Aorta (tissue), 5 donors: ENCODE measurements around the gene DMKN. TPM values are rescaled to one million over a fixed set of nuclear protein-coding genes. Genes with fewer than 3 reads are reported as not detected.

Source experiments
- ATAC-seq: fragments of 200-7000 bp; cut with Tn5 transposase; one replicate; pipeline ENCODE4 v1.9.1; 2022; ENCODE audit warnings: moderate library complexity; ENCODE audit not compliant: low FRiP score
- DNase-seq, 2 donors: peaks; one replicate each; pipeline ENCODE4 v3.0.0-alpha.2; 2020
- H3K27ac ChIP-seq, 2 donors: one replicate each; pipeline ENCODE4 v1.5.1; 2013; ENCODE audit warnings: low read length in 2 of 2, mild to moderate bottlenecking in 2 of 2, moderate library complexity in 2 of 2, control low read depth in 1 of 2, inconsistent platforms in 1 of 2, low read depth in 1 of 2
- H3K27me3 ChIP-seq, 2 donors: one replicate each; pipeline ENCODE4 v1.6.1; 2013; ENCODE audit warnings: control low read depth in 1 of 2, low read length in 1 of 2, mild to moderate bottlenecking in 1 of 2, moderate library complexity in 1 of 2; ENCODE audit not compliant: insufficient read depth in 2 of 2, control insufficient read depth in 1 of 2
- H3K36me3 ChIP-seq, 2 donors: one replicate each; pipeline ENCODE4 v1.6.1; 2013; ENCODE audit warnings: control low read depth in 1 of 2, low read length in 1 of 2, mild to moderate bottlenecking in 1 of 2; ENCODE audit not compliant: insufficient read depth in 2 of 2, control insufficient read depth in 1 of 2
- H3K4me1 ChIP-seq, 2 donors: one replicate each; pipeline ENCODE4 v1.6.1; 2013; ENCODE audit warnings: low read length in 2 of 2, control low read depth in 1 of 2, mild to moderate bottlenecking in 1 of 2, moderate library complexity in 1 of 2; ENCODE audit not compliant: insufficient read depth in 2 of 2, control insufficient read depth in 1 of 2
- H3K4me3 ChIP-seq, 2 donors: one replicate each; pipeline ENCODE4 v1.5.1; 2013; ENCODE audit warnings: low read length in 2 of 2, control low read depth in 1 of 2, mild to moderate bottlenecking in 1 of 2
- H3K9me3 ChIP-seq: one replicate; pipeline ENCODE4 v1.6.1; 2013; ENCODE audit warnings: mild to moderate bottlenecking, low read length; ENCODE audit not compliant: control insufficient read depth
- WGBS, 2 donors: extraction: QIAGEN DNeasy Blood & Tissue Kit; methylation state at CpG; one replicate each; pipeline ENCODE4 v1.1.7; 2013; 5-methylcytosine and 5-hydroxymethylcytosine counted together
- intact Hi-C, 2 donors: fragments of 100-400 bp; cut with DNase I; formaldehyde crosslinking; loops; one replicate each; pipeline versions ENCODE4 v1.14.2 to v1.15.0; 2022
- polyA plus RNA-seq, 2 donors: library from polyadenylated mRNA; stranded (reverse); fragments of 200-250 nt; gene quantifications; one replicate each; pipeline ENCODE4 v1.2.3, GENCODE V29; 2013
- total RNA-seq, 2 donors: library from RNA; stranded (reverse); fragmentation: NEBNext Ultra II Directional; extraction: Animal tissue kit (Norgen Biotek cat#: 25700); gene quantifications; one replicate each; pipeline ENCODE4 v1.2.1, GENCODE V29; 2021
- donor health status: healthy with polysubstance abuse.
- donor health status: Bipolar disorder and iron deficiency.
- donor health status: DM: no; HTN: no; CAD: no.
- donor health status: DM: no; HTN: no; CAD: no.
- donor health status: DM: yes; HTN: yes; CAD: no.

Gene DMKN
- total and polyA plus RNA-seq, 4 donors, result 22.2 to 43.7 (median 26.5) TPM

GRCh38 chr19:35558400-35559280 is 45.2 kb upstream of the DMKN start:
- no peaks in the 10 kb centered on the region for H3K36me3 ChIP-seq
- ATAC-seq (no peak), DNase-seq (peak in 1 of 2 donors; percentile 71)
- H3K27ac ChIP-seq, result no peak overlapping the region
- intact Hi-C loops, result no loop called here
- no peaks in the 10 kb centered on the region for H3K4me1 ChIP-seq
- H3K4me3 ChIP-seq, result no peak overlapping the region
- no peaks in the 10 kb centered on the region for H3K9me3 ChIP-seq
- 29 to 31% methylated on average over 50 to 53 of the region's 53 CpGs for WGBS, 2 donors
- H3K27me3 ChIP-seq, result no peaks in the 10 kb centered on the region

- Histone ChIP-seq H3K4me3 (no peak overlapping the region), H3K27ac (no peak overlapping the region), H3K9me3 (no peaks in the 10 kb centered on the region), H3K27me3 (no peaks in the 10 kb centered on the region), H3K36me3 (no peaks in the 10 kb centered on the region), H3K4me1 (no peaks in the 10 kb centered on the region)
- DNase-seq, result peak; percentile 71 to 84
- intact Hi-C loops, result no loop called here
- peak; percentile 12 for ATAC-seq
- 3 to 4% methylated on average over 52 to 60 of the region's 60 CpGs for WGBS, 2 donors
Measured at GRCh38 chr19:35557539-35558399, 44.3 kb upstream of the DMKN start.

- H3K27me3 ChIP-seq, result no peaks in the 10 kb centered on the region
- no peak for DNase-seq
- no peak overlapping the region for H3K27ac ChIP-seq
- intact Hi-C loops, result no loop called here
- no peak for ATAC-seq
- H3K9me3 ChIP-seq, result no peaks in the 10 kb centered on the region
- no peak overlapping the region for H3K4me3 ChIP-seq
- no peaks in the 10 kb centered on the region for H3K36me3 ChIP-seq
- H3K4me1 ChIP-seq, result no peaks in the 10 kb centered on the region
- WGBS, 2 donors, result 84 to 87% methylated on average over 16 of the region's 16 CpGs
Measured at GRCh38 chr19:35556846-35557538, 43.5 kb upstream of the DMKN start.

GRCh38 chr19:35556025-35556590 is 42.7 kb upstream of the DMKN start:
- no peak overlapping the region for H3K27ac ChIP-seq
- intact Hi-C loops, result no loop called here
- no peaks in the 10 kb centered on the region for H3K27me3 ChIP-seq
- no peaks in the 10 kb centered on the region for H3K36me3 ChIP-seq
- 81 to 86% methylated on average over 9 of the region's 9 CpGs for WGBS, 2 donors
- DNase-seq, result no peak
- no peak for ATAC-seq
- H3K9me3 ChIP-seq, result no peaks in the 10 kb centered on the region
- H3K4me3 ChIP-seq, result no peak overlapping the region
- H3K4me1 ChIP-seq, result no peaks in the 10 kb centered on the region

GRCh38 chr19:35555301-35556005 is 42.0 kb upstream of the DMKN start:
- no peak overlapping the region for H3K4me3 ChIP-seq
- DNase-seq, result no peak
- no peaks in the 10 kb centered on the region for H3K36me3 ChIP-seq
- no peaks in the 10 kb centered on the region for H3K4me1 ChIP-seq
- H3K27ac ChIP-seq, result no peak overlapping the region
- WGBS, 2 donors, result 63 to 66% methylated on average over 30 of the region's 30 CpGs
- intact Hi-C loops, result no loop called here
- no peaks in the 10 kb centered on the region for H3K27me3 ChIP-seq
- no peaks in the 10 kb centered on the region for H3K9me3 ChIP-seq
- ATAC-seq, result no peak

GRCh38 chr19:35554076-35554475 is 40.6 kb upstream of the DMKN start:
- 66 to 69% methylated on average over 5 of the region's 5 CpGs for WGBS, 2 donors
- Histone ChIP-seq H3K4me1 (no peaks in the 10 kb centered on the region), H3K36me3 (no peaks in the 10 kb centered on the region), H3K4me3 (no peak overlapping the region), H3K9me3 (no peaks in the 10 kb centered on the region), H3K27me3 (no peaks in the 10 kb centered on the region), H3K27ac (no peak overlapping the region)
- peak in 1 of 2 donors; percentile 13 for DNase-seq
- ATAC-seq, result no peak
- intact Hi-C loops, result no loop called here

GRCh38 chr19:35553385-35554000 is 40.0 kb upstream of the DMKN start:
- Histone ChIP-seq H3K9me3 (no peaks in the 10 kb centered on the region), H3K27ac (no peak overlapping the region), H3K27me3 (no peaks in the 10 kb centered on the region), H3K4me1 (no peaks in the 10 kb centered on the region), H3K36me3 (no peaks in the 10 kb centered on the region), H3K4me3 (no peak overlapping the region)
- intact Hi-C loops, result no loop called here
- DNase-seq (no peak), ATAC-seq (no peak)
- WGBS, 2 donors, result 65 to 67% methylated on average over 14 of the region's 14 CpGs
